HepG2 (cell line): Measurements from ENCODE around the gene RPL41. TPM values are rescaled to one million over a fixed set of nuclear protein-coding genes. Genes with fewer than 3 reads are reported as not detected.

Experiments used
- AHR ChIP-seq: IDR thresholded peaks from 2 replicates; pipeline ENCODE4 v1.6.1; 2018; ENCODE audit warnings: missing genetic modification reagents, missing compliant biosample characterization
- GLI4 ChIP-seq: sonication (generic); formaldehyde crosslinking; IDR thresholded peaks from 2 replicates; pipeline ENCODE4 v1.5.1; 2020; ENCODE audit warnings: missing genetic modification reagents, mild to moderate bottlenecking, moderate library complexity, borderline replicate concordance
- KLF11 ChIP-seq: IDR thresholded peaks from 2 replicates; pipeline ENCODE4 v1.6.1; 2016; ENCODE audit warnings: missing compliant biosample characterization
- MLLT10 ChIP-seq: sonication (generic); formaldehyde crosslinking; IDR thresholded peaks from 2 replicates; pipeline ENCODE4 v1.4.0; 2020; ENCODE audit warnings: missing genetic modification reagents
- NFYB ChIP-seq: sonication (generic); formaldehyde crosslinking; IDR thresholded peaks from 2 replicates; pipeline ENCODE4 v1.4.0; 2020; ENCODE audit warnings: missing genetic modification reagents
- NPAS2 ChIP-seq: sonication (generic); formaldehyde crosslinking; IDR thresholded peaks from 2 replicates; pipeline ENCODE4 v1.8.0; 2022; ENCODE audit warnings: mild to moderate bottlenecking, missing genetic modification reagents, borderline replicate concordance
- RBFOX2 ChIP-seq: fragments of 200-400 bp; formaldehyde crosslinking; IDR thresholded peaks from 2 replicates; pipeline ENCODE4 v1.6.1; 2017; ENCODE audit warnings: low read depth, mild to moderate bottlenecking, low read length
- RFX3 ChIP-seq: IDR thresholded peaks from 2 replicates; pipeline ENCODE4 v1.6.1; 2016; ENCODE audit warnings: missing biosample characterization, missing genetic modification reagents
- RXRA ChIP-seq: sonication (generic); formaldehyde crosslinking; IDR thresholded peaks from 2 replicates; pipeline ENCODE4 v1.5.1; 2020; ENCODE audit warnings: missing genetic modification reagents
- STAG1 ChIP-seq: sonication (generic); formaldehyde crosslinking; IDR thresholded peaks from 2 replicates; pipeline ENCODE4 v1.4.0; 2020; ENCODE audit warnings: missing genetic modification reagents
- ZFAT ChIP-seq: sonication (generic); formaldehyde crosslinking; conservative IDR thresholded peaks from 2 replicates; pipeline ENCODE4 v1.8.1; 2023; ENCODE audit warnings: missing genetic modification reagents, inconsistent platforms
- ZFP36L2 ChIP-seq: sonication (generic); formaldehyde crosslinking; IDR thresholded peaks from 2 replicates; pipeline ENCODE4 v1.4.0; 2020; ENCODE audit warnings: missing genetic modification reagents
- ZMYM2 ChIP-seq: sonication (generic); formaldehyde crosslinking; IDR thresholded peaks from 2 replicates; pipeline ENCODE4 v1.8.0; 2022; ENCODE audit warnings: mild to moderate bottlenecking, missing genetic modification reagents
- ZNF292 ChIP-seq: sonication (generic); formaldehyde crosslinking; IDR thresholded peaks from 2 replicates; pipeline ENCODE4 v1.8.1; 2022; ENCODE audit warnings: mild to moderate bottlenecking, low read depth, missing genetic modification reagents, borderline replicate concordance
- ZNF570 ChIP-seq: sonication (generic); formaldehyde crosslinking; IDR thresholded peaks from 2 replicates; pipeline ENCODE4 v1.4.0; 2020; ENCODE audit warnings: mild to moderate bottlenecking, missing genetic modification reagents, borderline replicate concordance
- ZNF841 ChIP-seq: sonication (generic); formaldehyde crosslinking; IDR thresholded peaks from 2 replicates; pipeline ENCODE4 v1.8.1; 2023; ENCODE audit warnings: missing genetic modification reagents, borderline replicate concordance
- ZSCAN29 ChIP-seq: sonication (generic); formaldehyde crosslinking; conservative IDR thresholded peaks from 2 replicates; pipeline ENCODE4 v1.4.0; 2020; ENCODE audit warnings: mild to moderate bottlenecking, missing genetic modification reagents
- polyA plus RNA-seq, 8 experiments: library from polyadenylated mRNA; depleted of rRNA in 3 of 8; stranded (reverse) in 7 of 8; unstranded in 1 of 8; fragments of >200 nt; fragmentation: Illumina TruSeq in 4 of 8; extraction: Trizol in 4 of 8; gene quantifications; 2 replicates each; pipeline versions ENCODE4 v1.2.1 to v1.2.3, GENCODE V29; 2011 to 2016; ENCODE audit warnings: low read depth in 4 of 8, missing spikeins in 1 of 8, mixed read lengths in 1 of 8; ENCODE audit not compliant: insufficient read depth in 1 of 8
- total RNA-seq, 5 experiments: library from RNA; depleted of rRNA; stranded (reverse); fragments of >200 nt; fragmentation: Illumina TruSeq; extraction: Trizol; gene quantifications; 2 replicates each; pipeline ENCODE4 v1.2.3, GENCODE V29; 2016; ENCODE audit warnings: low read depth in 1 of 5
- TF ChIP-seq, protein P1 (sequence below): sonication (generic); formaldehyde crosslinking; IDR thresholded peaks from 2 replicates; pipeline ENCODE4 v1.4.0; 2020; ENCODE audit warnings: missing genetic modification reagents, borderline replicate concordance
- TF ChIP-seq, protein P2 (sequence below): sonication (generic); formaldehyde crosslinking; IDR thresholded peaks from 2 replicates; pipeline ENCODE4 v1.9.0; 2021; ENCODE audit warnings: missing genetic modification reagents, mild to moderate bottlenecking, borderline replicate concordance
- TF ChIP-seq, protein P3 (sequence below): IDR thresholded peaks from 2 replicates; pipeline ENCODE4 v1.6.1; 2016; ENCODE audit warnings: mild to moderate bottlenecking
- TF ChIP-seq, protein P4 (sequence below): IDR thresholded peaks from 2 replicates; pipeline ENCODE4 v1.6.1; 2018; ENCODE audit warnings: missing genetic modification reagents, mild to moderate bottlenecking, missing compliant biosample characterization
- TF ChIP-seq, protein P5 (sequence below): sonication (generic); formaldehyde crosslinking; IDR thresholded peaks from 2 replicates; pipeline ENCODE4 v1.5.0; 2020; ENCODE audit warnings: missing genetic modification reagents

Gene RPL41
- total and polyA plus RNA-seq, 2 of the 13 experiments (the other 11 are each of a cell fraction or from before 2014, with no cell fraction given), result 4,012 to 7,670 TPM

DNA sequence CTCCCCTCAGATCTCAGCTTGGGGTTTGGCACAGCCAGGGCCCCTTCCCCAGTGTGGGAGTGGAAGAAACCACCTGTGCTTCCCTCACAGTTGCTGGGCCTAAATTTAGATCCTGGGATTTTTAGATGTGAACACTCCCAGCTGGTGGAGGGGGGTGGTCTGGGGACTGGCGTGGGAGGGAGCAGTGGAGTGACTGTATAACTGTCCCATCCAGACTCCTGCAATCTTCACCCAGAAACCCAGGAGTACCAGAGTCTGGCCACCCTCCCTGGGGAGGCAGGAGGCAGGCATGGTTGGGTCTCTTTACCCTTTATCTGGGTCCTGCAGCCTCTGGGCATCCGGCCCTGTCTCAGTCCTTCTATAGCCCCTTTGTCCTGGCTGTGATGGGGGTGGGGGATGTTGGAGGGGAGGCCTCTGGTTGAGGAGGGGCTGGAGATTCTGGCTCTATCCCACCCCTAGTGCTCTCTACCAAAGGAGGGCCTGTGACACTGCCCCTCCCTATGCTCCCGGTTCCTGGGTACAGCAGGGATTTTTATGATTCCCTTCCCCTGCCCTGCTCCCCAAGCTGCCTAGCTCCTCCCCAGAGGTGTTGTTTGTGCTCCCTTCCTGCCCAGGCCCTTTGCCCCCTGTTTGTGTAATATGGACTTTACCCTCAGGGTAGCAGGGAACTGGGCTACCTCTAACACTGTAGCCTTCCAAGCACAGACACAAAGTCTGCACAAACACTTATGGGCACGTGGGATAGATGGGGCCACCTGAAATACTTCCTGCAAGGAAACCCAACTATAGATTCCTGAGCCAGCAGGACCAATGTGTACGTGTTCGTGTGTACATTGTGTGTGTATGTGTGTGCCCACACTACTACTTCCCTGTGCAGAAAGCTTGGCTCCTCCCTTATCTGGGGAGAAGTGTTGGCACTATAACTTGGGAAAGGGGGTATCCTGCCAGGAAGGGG is 34.8 kb upstream of the RPL41 start (continued):
- peak; percentile 92 for TF ChIP-seq ZMYM2
- TF ChIP-seq, protein P1, sequence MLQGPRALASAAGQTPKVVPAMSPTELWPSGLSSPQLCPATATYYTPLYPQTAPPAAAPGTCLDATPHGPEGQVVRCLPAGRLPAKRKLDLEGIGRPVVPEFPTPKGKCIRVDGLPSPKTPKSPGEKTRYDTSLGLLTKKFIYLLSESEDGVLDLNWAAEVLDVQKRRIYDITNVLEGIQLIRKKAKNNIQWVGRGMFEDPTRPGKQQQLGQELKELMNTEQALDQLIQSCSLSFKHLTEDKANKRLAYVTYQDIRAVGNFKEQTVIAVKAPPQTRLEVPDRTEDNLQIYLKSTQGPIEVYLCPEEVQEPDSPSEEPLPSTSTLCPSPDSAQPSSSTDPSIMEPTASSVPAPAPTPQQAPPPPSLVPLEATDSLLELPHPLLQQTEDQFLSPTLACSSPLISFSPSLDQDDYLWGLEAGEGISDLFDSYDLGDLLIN (CRISPR knock-in tag), result no peak
- no peak for TF ChIP-seq GLI4 (CRISPR knock-in tag)
- peak; percentile 93 for TF ChIP-seq KLF11 (CRISPR knock-in tag)
- TF ChIP-seq RXRA (CRISPR knock-in tag), result peak; percentile 98
- 0 out of 2 replicates have a peak, but pooled peaks have one; percentile 22 for TF ChIP-seq RFX3 (CRISPR knock-in tag)
- TF ChIP-seq ZNF292 (CRISPR knock-in tag), result peak; percentile 67; the same call in 1 of the 2 replicates
- peak; percentile 48 for TF ChIP-seq RBFOX2
- TF ChIP-seq, protein P2, sequence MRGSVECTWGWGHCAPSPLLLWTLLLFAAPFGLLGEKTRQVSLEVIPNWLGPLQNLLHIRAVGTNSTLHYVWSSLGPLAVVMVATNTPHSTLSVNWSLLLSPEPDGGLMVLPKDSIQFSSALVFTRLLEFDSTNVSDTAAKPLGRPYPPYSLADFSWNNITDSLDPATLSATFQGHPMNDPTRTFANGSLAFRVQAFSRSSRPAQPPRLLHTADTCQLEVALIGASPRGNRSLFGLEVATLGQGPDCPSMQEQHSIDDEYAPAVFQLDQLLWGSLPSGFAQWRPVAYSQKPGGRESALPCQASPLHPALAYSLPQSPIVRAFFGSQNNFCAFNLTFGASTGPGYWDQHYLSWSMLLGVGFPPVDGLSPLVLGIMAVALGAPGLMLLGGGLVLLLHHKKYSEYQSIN (CRISPR knock-in tag), result no peak
- TF ChIP-seq ZSCAN29 (CRISPR knock-in tag), result peak; percentile 96
- no peak for TF ChIP-seq ZNF570 (CRISPR knock-in tag)
- peak; percentile 77; the same call in 1 of the 2 replicates for TF ChIP-seq AHR (CRISPR knock-in tag)
- TF ChIP-seq, protein P3, sequence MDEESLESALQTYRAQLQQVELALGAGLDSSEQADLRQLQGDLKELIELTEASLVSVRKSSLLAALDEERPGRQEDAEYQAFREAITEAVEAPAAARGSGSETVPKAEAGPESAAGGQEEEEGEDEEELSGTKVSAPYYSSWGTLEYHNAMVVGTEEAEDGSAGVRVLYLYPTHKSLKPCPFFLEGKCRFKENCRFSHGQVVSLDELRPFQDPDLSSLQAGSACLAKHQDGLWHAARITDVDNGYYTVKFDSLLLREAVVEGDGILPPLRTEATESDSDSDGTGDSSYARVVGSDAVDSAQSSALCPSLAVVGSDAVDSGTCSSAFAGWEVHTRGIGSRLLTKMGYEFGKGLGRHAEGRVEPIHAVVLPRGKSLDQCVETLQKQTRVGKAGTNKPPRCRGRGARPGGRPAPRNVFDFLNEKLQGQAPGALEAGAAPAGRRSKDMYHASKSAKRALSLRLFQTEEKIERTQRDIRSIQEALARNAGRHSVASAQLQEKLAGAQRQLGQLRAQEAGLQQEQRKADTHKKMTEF, result peak; percentile 98
- TF ChIP-seq STAG1 (CRISPR knock-in tag), result no peak
- TF ChIP-seq, protein P4, sequence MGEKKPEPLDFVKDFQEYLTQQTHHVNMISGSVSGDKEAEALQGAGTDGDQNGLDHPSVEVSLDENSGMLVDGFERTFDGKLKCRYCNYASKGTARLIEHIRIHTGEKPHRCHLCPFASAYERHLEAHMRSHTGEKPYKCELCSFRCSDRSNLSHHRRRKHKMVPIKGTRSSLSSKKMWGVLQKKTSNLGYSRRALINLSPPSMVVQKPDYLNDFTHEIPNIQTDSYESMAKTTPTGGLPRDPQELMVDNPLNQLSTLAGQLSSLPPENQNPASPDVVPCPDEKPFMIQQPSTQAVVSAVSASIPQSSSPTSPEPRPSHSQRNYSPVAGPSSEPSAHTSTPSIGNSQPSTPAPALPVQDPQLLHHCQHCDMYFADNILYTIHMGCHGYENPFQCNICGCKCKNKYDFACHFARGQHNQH (CRISPR knock-in tag), result peak; percentile 99
- TF ChIP-seq ZFP36L2 (CRISPR knock-in tag), result no peak
- no peak for TF ChIP-seq ZFAT (CRISPR knock-in tag)
- no peak for TF ChIP-seq ZNF841 (CRISPR knock-in tag)
- no peak for TF ChIP-seq NPAS2 (CRISPR knock-in tag)
- TF ChIP-seq, protein P5, sequence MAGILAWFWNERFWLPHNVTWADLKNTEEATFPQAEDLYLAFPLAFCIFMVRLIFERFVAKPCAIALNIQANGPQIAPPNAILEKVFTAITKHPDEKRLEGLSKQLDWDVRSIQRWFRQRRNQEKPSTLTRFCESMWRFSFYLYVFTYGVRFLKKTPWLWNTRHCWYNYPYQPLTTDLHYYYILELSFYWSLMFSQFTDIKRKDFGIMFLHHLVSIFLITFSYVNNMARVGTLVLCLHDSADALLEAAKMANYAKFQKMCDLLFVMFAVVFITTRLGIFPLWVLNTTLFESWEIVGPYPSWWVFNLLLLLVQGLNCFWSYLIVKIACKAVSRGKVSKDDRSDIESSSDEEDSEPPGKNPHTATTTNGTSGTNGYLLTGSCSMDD (CRISPR knock-in tag), result no peak
- TF ChIP-seq MLLT10 (CRISPR knock-in tag), result no peak
- TF ChIP-seq NFYB (CRISPR knock-in tag), result peak; percentile 35; the same call in 1 of the 2 replicates
